ENCODE results near the gene GORASP1. TPM values are rescaled to one million over a fixed set of nuclear protein-coding genes. Genes with fewer than 3 reads are reported as not detected.

The GORASP1 gene
- total and polyA plus RNA-seq, 2 of the 13 experiments (the other 11 are each of a cell fraction or from before 2014, with no cell fraction given), result 36.4 to 39.8 TPM

GRCh38 chr3:39079530-39079929 lies 27.9 kb downstream of the GORASP1 start (continued):
- TF ChIP-seq FOXP1 (IDR thresholded peaks at IDR 0.05) (no peak), FOXP1 (CRISPR knock-in tag; IDR thresholded peaks at IDR 0.05) (no peak), U2AF2 (IDR thresholded peaks at IDR 0.05; ENCODE audit: low read depth, low read length) (no peak), DMTF1 (CRISPR knock-in tag; IDR thresholded peaks at IDR 0.05) (no peak), ZNF414 (CRISPR knock-in tag; IDR thresholded peaks at IDR 0.05) (no peak), ARID3A (IDR thresholded peaks at IDR 0.05; ENCODE audit: low read depth, low read length) (no peak), IRX3 (CRISPR knock-in tag; IDR thresholded peaks at IDR 0.05; ENCODE audit: borderline replicate concordance, low read depth) (no peak), CHD4 (IDR thresholded peaks at IDR 0.05; ENCODE audit: borderline replicate concordance, low read length) (no peak), SMARCE1 (IDR thresholded peaks at IDR 0.05; ENCODE audit: borderline replicate concordance) (no peak)

GRCh38 chr3:39075910-39076309 lies 31.5 kb downstream of the GORASP1 start:
- DNase-seq (ENCODE audit: low spot score) (no peak), ATAC-seq (no peak)
- WGBS (ENCODE audit: low lambda C conversion rate), result 98% methylated on average over 10 of the region's 10 CpGs
- TF ChIP-seq ZNF740 (CRISPR knock-in tag; IDR thresholded peaks at IDR 0.05) (no peak), ZNF709 (CRISPR knock-in tag; IDR thresholded peaks at IDR 0.05) (no peak), RARA (CRISPR knock-in tag; IDR thresholded peaks at IDR 0.05) (no peak), NAIF1 (CRISPR knock-in tag; IDR thresholded peaks at IDR 0.05; ENCODE audit: borderline replicate concordance) (no peak), DRAP1 (CRISPR knock-in tag; IDR thresholded peaks at IDR 0.05) (no peak), PLRG1 (conservative IDR thresholded peaks at IDR 0.05) (no peak), BCL3 (CRISPR knock-in tag; IDR thresholded peaks at IDR 0.05) (no peak)

More at GRCh38 chr3:39075910-39076309, 31.5 kb downstream of the GORASP1 start:
- Histone ChIP-seq H2AFZ (ENCODE audit: low read length) (no peak overlapping the region), H3K4me2 (ENCODE audit: low read depth, low read length) (no peak overlapping the region), H3K9me3 (ENCODE audit: low read length) (no peaks in the 10 kb centered on the region), H3K27ac (ENCODE audit: extremely low read length, insufficient read depth, low read length) (no peak overlapping the region), H3K9ac (ENCODE audit: insufficient read depth, low read depth, low read length) (no peak overlapping the region), H3K27me3 (ENCODE audit: control insufficient read depth in 1 of 2, insufficient read depth in 2 of 2, low read length in 2 of 2) (no peaks in the 10 kb centered on the region), H4K20me1 (ENCODE audit: insufficient read depth, low read length) (no peaks in the 10 kb centered on the region), H3K36me3 (replicated peaks in 1 of 2; ENCODE audit: control insufficient read depth in 1 of 2, insufficient read depth in 2 of 2, low read length in 2 of 2) (peaks cover 10 to 61% of the 10 kb centered on the region in 2 experiments), H3K79me2 (ENCODE audit: insufficient read depth, low read length) (no peaks in the 10 kb centered on the region), H3K4me1 (ENCODE audit: insufficient read depth, low read length) (no peaks in the 10 kb centered on the region), H3K4me3 (replicated peaks in 1 of 3; ENCODE audit: insufficient read depth in 1 of 3, low read depth in 2 of 3, low read length in 3 of 3) (no peak overlapping the region)
- in situ Hi-C loops (cut with HindIII; ENCODE audit: extremely low pct_ligation_motif_present, low pct_unique_long_range_greater_than_20kb), result no loop called here
- FAIRE-seq, result no peak
- BruUV-seq (replicated peaks), result no TSS peak
- intact Hi-C loops (cut with micrococcal nuclease; ENCODE audit: unreplicated experiment), result no loop called here
- CTCF ChIA-PET (ENCODE audit: low intra/inter-chr PET ratio, low total read pairs), result no interaction called here
- POLR2A ChIA-PET, result no interaction called here
